WERI-Rb-1 (cell line): Measurements from ENCODE around the gene PRRT4.

Source experiments
- DNase-seq: peaks from one replicate; pipeline ENCODE4 v3.0.0-alpha.2; 2020
- H3K27ac ChIP-seq: fragments of 250-450 bp; sonication (Bioruptor Pico); 2 replicates; pipeline ENCODE4 v1.5.1; 2020; ENCODE audit warnings: mild to moderate bottlenecking, moderate library complexity
- H3K27me3 ChIP-seq: fragments of 250-450 bp; sonication (Bioruptor Pico); 2 replicates; pipeline ENCODE4 v1.5.1; 2021; ENCODE audit warnings: mild to moderate bottlenecking, low read depth, moderate library complexity; ENCODE audit not compliant: insufficient read depth, severe bottlenecking
- H3K36me3 ChIP-seq: fragments of 250-450 bp; sonication (Bioruptor Pico); 2 replicates; pipeline ENCODE4 v1.5.1; 2020; ENCODE audit warnings: mild to moderate bottlenecking, moderate library complexity
- H3K4me3 ChIP-seq: 2 replicates; pipeline ENCODE4 v1.5.1; 2011; ENCODE audit warnings: low read depth, mild to moderate bottlenecking, control low read depth, low read length
- H3K9me3 ChIP-seq: fragments of 250-450 bp; sonication (Bioruptor Pico); 2 replicates; pipeline ENCODE4 v1.5.1; 2021; ENCODE audit warnings: mild to moderate bottlenecking, moderate library complexity; ENCODE audit not compliant: severe bottlenecking
- CTCF ChIP-seq: IDR thresholded peaks from 2 replicates; pipeline ENCODE4 v1.5.1; 2011; ENCODE audit warnings: low read depth, mild to moderate bottlenecking, control low read depth, inconsistent platforms, low read length

PRRT4 gene

DNA sequence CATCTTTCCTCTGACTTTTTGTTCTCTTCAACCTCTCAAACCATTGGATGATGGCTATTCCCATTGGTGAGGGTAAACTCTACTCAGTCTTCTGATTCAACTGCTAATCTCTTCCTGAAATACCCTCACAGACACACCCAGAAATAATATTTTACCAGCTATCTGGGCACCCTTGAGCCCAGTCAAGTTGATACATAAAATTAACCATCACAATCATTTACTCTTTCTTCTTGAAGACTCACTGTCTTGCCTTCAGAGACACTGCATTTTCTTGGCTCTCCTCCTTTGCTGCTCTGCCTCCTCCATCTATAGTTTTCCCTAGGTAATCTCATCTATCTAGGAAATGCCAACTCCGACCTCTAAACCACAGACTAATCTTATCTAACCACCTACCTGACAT is 12.6 kb upstream of the PRRT4 start:
- Histone ChIP-seq H3K27me3 (no peaks in the 10 kb centered on the region), H3K9me3 (no peaks in the 10 kb centered on the region), H3K27ac (no peak overlapping the region), H3K4me3 (no peak overlapping the region), H3K36me3 (no peaks in the 10 kb centered on the region)
- no peak for DNase-seq
- no peak for TF ChIP-seq CTCF

- Histone ChIP-seq H3K27ac (no peak overlapping the region), H3K4me3 (no peak overlapping the region), H3K27me3 (no peaks in the 10 kb centered on the region), H3K9me3 (no peaks in the 10 kb centered on the region), H3K36me3 (no peaks in the 10 kb centered on the region)
- no peak for TF ChIP-seq CTCF
- DNase-seq, result no peak
These were observed 12.1 kb upstream of the PRRT4 start for GRCh38 chr7:128373606-128374005.

DNA sequence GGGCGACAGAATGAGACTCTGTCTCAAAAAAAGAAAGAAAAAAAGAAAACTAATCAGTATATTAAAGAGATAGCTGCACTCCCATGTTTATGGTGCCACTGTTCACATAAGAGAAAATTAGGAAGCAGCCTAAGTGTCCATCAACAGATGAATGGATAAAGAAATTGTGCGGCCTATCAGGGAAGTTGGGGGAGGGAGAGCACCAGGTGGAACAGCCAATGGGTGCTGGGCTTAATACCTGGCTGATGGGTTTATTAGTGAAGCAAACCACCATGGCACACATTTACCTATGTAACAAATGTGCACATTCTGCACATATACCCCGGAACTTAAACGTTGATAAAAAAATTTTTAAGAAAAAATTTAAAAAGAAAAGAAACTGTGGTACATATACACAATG is 9.0 kb upstream of the PRRT4 start:
- H3K27ac ChIP-seq, result no peak overlapping the region
- H3K36me3 ChIP-seq, result no peaks in the 10 kb centered on the region
- no peaks in the 10 kb centered on the region for H3K27me3 ChIP-seq
- no peak overlapping the region for H3K4me3 ChIP-seq
- no peak for DNase-seq
- TF ChIP-seq CTCF, result no peak
- H3K9me3 ChIP-seq, result no peaks in the 10 kb centered on the region

DNA sequence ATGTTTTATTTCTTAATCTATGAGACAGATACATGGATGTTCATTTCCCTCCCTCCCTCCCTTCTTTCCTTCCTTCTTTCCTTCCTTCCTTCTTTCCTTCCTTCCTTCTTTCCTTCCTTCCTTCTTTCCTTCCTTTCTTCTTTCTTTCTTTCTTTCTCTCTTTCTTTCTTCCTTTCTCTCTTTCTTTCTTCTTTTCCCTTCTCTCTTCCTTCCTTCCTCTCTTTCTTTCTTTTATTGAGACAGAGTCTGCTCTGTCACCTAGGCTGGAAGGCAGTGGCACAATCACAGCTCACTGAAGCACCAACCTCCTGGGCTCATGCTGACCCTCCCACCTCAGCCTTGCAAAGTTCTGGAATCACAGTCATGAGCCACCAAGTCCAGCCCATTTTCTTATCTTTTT is 5.5 kb upstream of the PRRT4 start:
- Histone ChIP-seq H3K27me3 (no peaks in the 10 kb centered on the region), H3K36me3 (no peaks in the 10 kb centered on the region), H3K4me3 (no peak overlapping the region), H3K27ac (no peak overlapping the region), H3K9me3 (no peaks in the 10 kb centered on the region)
- no peak for DNase-seq
- TF ChIP-seq CTCF, result no peak

DNA sequence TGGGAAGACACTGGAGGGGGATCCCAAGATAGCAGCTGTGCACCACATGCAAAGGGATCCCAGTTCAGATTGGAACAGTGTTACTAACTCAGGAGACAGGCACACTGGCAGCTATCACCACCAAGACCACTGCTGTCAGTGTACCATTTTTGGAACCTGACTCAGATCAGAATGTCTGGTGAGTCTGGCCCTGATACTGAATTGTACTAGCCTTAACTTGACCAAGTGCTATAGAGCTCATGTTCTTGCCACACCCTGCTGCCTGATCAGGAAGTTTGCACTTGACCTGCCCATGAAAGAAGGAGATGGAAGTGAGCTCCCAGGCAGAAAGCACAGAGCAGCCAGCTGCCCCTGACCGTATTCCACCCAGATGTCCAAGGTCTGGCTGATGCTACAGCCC is 4.8 kb upstream of the PRRT4 start:
- no peaks in the 10 kb centered on the region for H3K27me3 ChIP-seq
- TF ChIP-seq CTCF, result no peak
- H3K27ac ChIP-seq, result no peak overlapping the region
- no peak overlapping the region for H3K4me3 ChIP-seq
- no peak for DNase-seq
- H3K9me3 ChIP-seq, result no peaks in the 10 kb centered on the region
- no peaks in the 10 kb centered on the region for H3K36me3 ChIP-seq

DNA sequence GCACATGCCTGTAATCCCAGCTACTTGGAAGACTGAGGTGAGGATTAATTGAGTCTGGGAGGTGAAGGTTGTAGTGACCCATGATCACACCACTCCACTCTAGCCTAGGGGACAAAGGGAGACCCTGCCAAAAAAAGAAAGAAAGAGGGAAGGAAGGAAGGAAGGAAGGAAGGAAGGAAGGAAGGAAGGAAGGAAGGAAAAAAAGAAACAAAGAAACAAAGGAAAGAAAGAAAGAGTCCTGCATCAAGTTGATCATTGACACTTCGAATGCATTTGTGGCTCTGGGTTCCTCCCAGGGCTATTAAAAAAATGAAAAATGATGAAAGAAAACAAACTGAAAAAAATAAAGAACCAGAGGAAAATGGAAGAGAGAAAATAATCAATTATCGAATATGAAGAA is 3.9 kb upstream of the PRRT4 start:
- no peak overlapping the region for H3K4me3 ChIP-seq
- no peak for DNase-seq
- H3K27me3 ChIP-seq, result no peaks in the 10 kb centered on the region
- no peak for TF ChIP-seq CTCF
- H3K9me3 ChIP-seq, result no peaks in the 10 kb centered on the region
- no peaks in the 10 kb centered on the region for H3K36me3 ChIP-seq
- no peak overlapping the region for H3K27ac ChIP-seq
